Stimulated activated CD4-positive, alpha-beta T cell treated with anti-CD3 and anti-CD28 coated beads, Interleukin-1b, Interleukin-23, amount 100 ng/mL, for 48 hours (primary cell): ENCODE data around the gene ELL2.

ENCODE experiments used
- DNase-seq: peaks from one replicate; pipeline ENCODE4 v3.0.0-alpha.2; 2020

Gene ELL2

GRCh38 chr5:95876782-95877181 is 84.9 kb downstream of the ELL2 start:
- no peak for DNase-seq

GRCh38 chr5:95874246-95874645 is 87.4 kb downstream of the ELL2 start:
- no peak for DNase-seq

- no peak for DNase-seq
Observed at GRCh38 chr5:95873351-95873750, 88.3 kb downstream of the ELL2 start.

- no peak for DNase-seq
Observed at GRCh38 chr5:95872346-95873268, 89.0 kb downstream of the ELL2 start.

GRCh38 chr5:95871146-95871806 is 90.4 kb downstream of the ELL2 start:
- DNase-seq: no peak

GRCh38 chr5:95870105-95870672 is 91.5 kb downstream of the ELL2 start:
- peak; percentile 77 for DNase-seq

GRCh38 chr5:95869173-95869855 is 92.3 kb downstream of the ELL2 start:
- peak; percentile 72 for DNase-seq

- DNase-seq: no peak
Observed at GRCh38 chr5:95868136-95868535, 93.5 kb downstream of the ELL2 start.

- DNase-seq: no peak
Observed at GRCh38 chr5:95866435-95867040, 95.1 kb downstream of the ELL2 start.

GRCh38 chr5:95864944-95865504 is 96.6 kb downstream of the ELL2 start:
- DNase-seq: no peak

GRCh38 chr5:95864456-95864855 is 97.2 kb downstream of the ELL2 start:
- no peak for DNase-seq

- no peak for DNase-seq
Observed at GRCh38 chr5:95863383-95863757, 98.3 kb downstream of the ELL2 start.

GRCh38 chr5:95862671-95863382 is 98.8 kb downstream of the ELL2 start:
- DNase-seq: no peak

GRCh38 chr5:95861864-95862561 is 99.6 kb downstream of the ELL2 start:
- peak; percentile 54 for DNase-seq

GRCh38 chr5:95861221-95861863 is 100.3 kb downstream of the ELL2 start:
- peak; percentile 23 for DNase-seq

GRCh38 chr5:95859661-95860060 is 102.0 kb downstream of the ELL2 start:
- DNase-seq: no peak

- DNase-seq: peak; percentile 98
Observed at GRCh38 chr5:95858661-95859595, 102.7 kb downstream of the ELL2 start.

GRCh38 chr5:95858023-95858461 is 103.6 kb downstream of the ELL2 start:
- DNase-seq: no peak

GRCh38 chr5:95857185-95857945 is 104.3 kb downstream of the ELL2 start:
- no peak for DNase-seq
